ENCODE results near the gene THRB. TPM values are rescaled to one million over a fixed set of nuclear protein-coding genes. Genes with fewer than 3 reads are reported as not detected.

The THRB gene
- total and polyA plus RNA-seq, 9 of the 15 experiments (the other 6 are each of a cell fraction or from before 2014, with no cell fraction given), result 1.7 to 14.9 (median 6.9) TPM

- TF ChIP-seq, protein P1, sequence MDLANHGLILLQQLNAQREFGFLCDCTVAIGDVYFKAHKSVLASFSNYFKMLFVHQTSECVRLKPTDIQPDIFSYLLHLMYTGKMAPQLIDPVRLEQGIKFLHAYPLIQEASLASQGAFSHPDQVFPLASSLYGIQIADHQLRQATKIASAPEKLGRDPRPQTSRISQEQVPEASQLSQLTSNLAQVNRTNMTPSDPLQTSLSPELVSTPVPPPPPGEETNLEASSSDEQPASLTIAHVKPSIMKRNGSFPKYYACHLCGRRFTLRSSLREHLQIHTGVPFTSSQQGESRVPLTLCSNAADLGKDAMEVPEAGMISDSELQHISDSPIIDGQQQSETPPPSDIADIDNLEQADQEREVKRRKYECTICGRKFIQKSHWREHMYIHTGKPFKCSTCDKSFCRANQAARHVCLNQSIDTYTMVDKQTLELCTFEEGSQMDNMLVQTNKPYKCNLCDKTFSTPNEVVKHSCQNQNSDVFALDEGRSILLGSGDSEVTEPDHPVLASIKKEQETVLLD (IDR thresholded peaks at IDR 0.05), result no peak
- no peak for TF ChIP-seq RUNX1 (IDR thresholded peaks at IDR 0.05; ENCODE audit: low read depth)
- no peak for TF ChIP-seq HDAC3 (IDR thresholded peaks at IDR 0.05; ENCODE audit: borderline replicate concordance, partially characterized antibody)
- TF ChIP-seq SREBF2 (CRISPR knock-in tag; IDR thresholded peaks at IDR 0.05), result no peak
- no peak for TF ChIP-seq PREB (CRISPR knock-in tag; IDR thresholded peaks at IDR 0.05)
- TF ChIP-seq FOSL1 (tag; conservative IDR thresholded peaks at IDR 0.05), result peak; percentile 42; the same call in 1 of the 2 replicates
- no peak for TF ChIP-seq TFAM (CRISPR knock-in tag; conservative IDR thresholded peaks at IDR 0.05)
- TF ChIP-seq TAL1 (IDR thresholded peaks at IDR 0.05), result 0 out of 2 replicates have a peak, but pooled peaks have one; percentile 21
- no peak for TF ChIP-seq FOXJ3 (CRISPR knock-in tag; IDR thresholded peaks at IDR 0.05)
- no peak for TF ChIP-seq ZNF76 (CRISPR knock-in tag; IDR thresholded peaks at IDR 0.05; ENCODE audit: borderline replicate concordance)
- no peak for TF ChIP-seq DACH1 (IDR thresholded peaks at IDR 0.05; ENCODE audit: partially characterized antibody)
- no peak for TF ChIP-seq CEBPG (CRISPR knock-in tag; IDR thresholded peaks at IDR 0.05)
- TF ChIP-seq CEBPG (tag; conservative IDR thresholded peaks at IDR 0.05 in 1 of 2, IDR thresholded peaks at IDR 0.05 in 1 of 2), result no peak
- TF ChIP-seq NCOR1 (IDR thresholded peaks at IDR 0.05), result peak; percentile 21; the same call in 1 of the 2 replicates
- TF ChIP-seq ZBTB7A (IDR thresholded peaks at IDR 0.05; ENCODE audit: borderline replicate concordance, control insufficient read depth, low read depth, low read length), result no peak
- peak in 1 of 2 experiments; percentile 49; a peak in 1 of 4 replicates for TF ChIP-seq TBL1XR1 (IDR thresholded peaks at IDR 0.05; ENCODE audit: low read length in 2 of 2)
Observed at GRCh38 chr3:24174614-24175013, 320.0 kb downstream of the THRB start (continued).

All from K562 (cell line).